Measurements from ENCODE around the gene MYO1B.

GRCh38 chr2:191322828-191323506, 77.8 kb downstream of the MYO1B start:
- TF ChIP-seq CTCF (conservative IDR thresholded peaks at IDR 0.05; ENCODE audit: low read depth in 2 of 2) (no peak), POLR2AphosphoS5 (IDR thresholded peaks at IDR 0.05; ENCODE audit: low read depth) (no peak), REST (IDR thresholded peaks at IDR 0.05; ENCODE audit: unreplicated experiment) (no peak), CREB1 (CRISPR knock-in tag; IDR thresholded peaks at IDR 0.05; ENCODE audit: low read depth) (no peak), NANOG (IDR thresholded peaks at IDR 0.05; ENCODE audit: borderline replicate concordance) (no peak)
